Measurements from ENCODE around the gene LACRT.

LACRT gene

GRCh38 chr12:54631988-54632728, 2.5 kb downstream of the LACRT start:
- no peak for DNase-seq

- DNase-seq: no peak
Observed at GRCh38 chr12:54631551-54631950, 3.1 kb downstream of the LACRT start.

- DNase-seq: no peak
Observed at GRCh38 chr12:54629925-54630324, 4.8 kb downstream of the LACRT start.

- no peak for DNase-seq
Observed at GRCh38 chr12:54628186-54628846, 6.4 kb downstream of the LACRT start.

GRCh38 chr12:54627304-54627703, 7.4 kb downstream of the LACRT start:
- no peak for DNase-seq

GRCh38 chr12:54625598-54625997, 9.1 kb downstream of the LACRT start:
- no peak for DNase-seq

GRCh38 chr12:54624315-54625279, 10.1 kb downstream of the LACRT start:
- no peak for DNase-seq

GRCh38 chr12:54622463-54623183, 12.1 kb downstream of the LACRT start:
- no peak for DNase-seq

GRCh38 chr12:54616933-54617680, 17.6 kb downstream of the LACRT start:
- no peak for DNase-seq

- DNase-seq: no peak
Observed at GRCh38 chr12:54612225-54612750, 22.4 kb downstream of the LACRT start.

- DNase-seq: no peak
Observed at GRCh38 chr12:54611715-54612149, 23.0 kb downstream of the LACRT start.

- DNase-seq: no peak
Observed at GRCh38 chr12:54608769-54609168, 25.9 kb downstream of the LACRT start.

GRCh38 chr12:54608156-54608555, 26.5 kb downstream of the LACRT start:
- DNase-seq: no peak

GRCh38 chr12:54606556-54606955, 28.1 kb downstream of the LACRT start:
- no peak for DNase-seq

GRCh38 chr12:54605138-54605970, 29.3 kb downstream of the LACRT start:
- no peak for DNase-seq

GRCh38 chr12:54604436-54604835, 30.3 kb downstream of the LACRT start:
- DNase-seq: no peak

GRCh38 chr12:54603872-54604271, 30.8 kb downstream of the LACRT start:
- DNase-seq: no peak

GRCh38 chr12:54603173-54603814, 31.4 kb downstream of the LACRT start:
- DNase-seq: peak; percentile 43 to 51

- DNase-seq: no peak
Observed at GRCh38 chr12:54602661-54603060, 32.0 kb downstream of the LACRT start.

GRCh38 chr12:54601841-54602240, 32.9 kb downstream of the LACRT start:
- no peak for DNase-seq
